Testis (tissue), 3 donors: ENCODE measurements around the gene STON2. TPM values are rescaled to one million over a fixed set of nuclear protein-coding genes. Genes with fewer than 3 reads are reported as not detected.
"Not testable (repeated sequence)": the region's sequence is repeated elsewhere in the genome, so short reads cannot be mapped to it uniquely, and the experiment has no call there.

Experiments
- DNase-seq: peaks from one replicate; pipeline ENCODE4 v3.0.0-alpha.2; 2019
- H3K27ac ChIP-seq, 2 donors: fragments of 200-600 bp; sonication (generic); one replicate each; pipeline ENCODE4 v1.5.1; 2019
- H3K27me3 ChIP-seq: fragments of 200-600 bp; sonication (generic); one replicate; pipeline ENCODE4 v1.5.1; 2019
- H3K36me3 ChIP-seq: fragments of 200-600 bp; sonication (generic); one replicate; pipeline ENCODE4 v1.5.1; 2017; ENCODE audit warnings: low read depth; ENCODE audit errors: missing control alignments
- H3K4me1 ChIP-seq: fragments of 200-600 bp; sonication (generic); one replicate; pipeline ENCODE4 v1.5.1; 2019
- H3K4me3 ChIP-seq, 2 donors: fragments of 200-600 bp; sonication (generic); one replicate each; pipeline ENCODE4 v1.5.1; 2017 to 2019
- H3K9me3 ChIP-seq: fragments of 200-600 bp; sonication (generic); one replicate; pipeline ENCODE4 v1.5.1; 2017
- POLR2A ChIP-seq: fragments of 450-650 bp; IDR thresholded peaks from one replicate; pipeline ENCODE4 v1.6.1; 2017; ENCODE audit warnings: antibody characterized with exemption, mild to moderate bottlenecking, moderate library complexity
- WGBS, 2 donors: methylation state at CpG; one replicate each; pipeline ENCODE4 v1.1.5; 2018; 5-methylcytosine and 5-hydroxymethylcytosine counted together
- intact Hi-C: fragments of 100-400 bp; cut with DNase I; formaldehyde crosslinking; loops from one replicate; pipeline ENCODE4 v1.15.1; 2023; ENCODE audit warnings: low total_unique reads
- polyA plus RNA-seq: library from polyadenylated mRNA; stranded (reverse); fragments of 350-450 nt; fragmentation: Illumina TruSeq; extraction: RNeasy Lipid Tissue Mini Kit (QIAGEN cat#74804); gene quantifications from one replicate; pipeline ENCODE4 v1.2.3, GENCODE V29; 2014; ENCODE audit warnings: low read depth, low replicate concordance; ENCODE audit not compliant: insufficient read depth
- total RNA-seq, 2 donors: library from RNA; depleted of rRNA; stranded (reverse); fragments of >200 nt; gene quantifications; one replicate each; pipeline ENCODE4 v1.2.3, GENCODE V29; 2016
- TF ChIP-seq, protein P1 (sequence below), 3 experiments: fragments of 450-650 bp in 2 of 3; fragments of 200-600 bp in 1 of 3; sonication (generic) in 1 of 3; IDR thresholded peaks; one replicate each; pipeline ENCODE4 v1.5.1; 2016 to 2019; ENCODE audit warnings: antibody characterized with exemption in 3 of 3, mild to moderate bottlenecking in 2 of 3, moderate library complexity in 1 of 3

The STON2 gene
- total and polyA plus RNA-seq, 3 donors from 2014 or later, result 8.3 to 38.5 (median 22.8) TPM

DNA sequence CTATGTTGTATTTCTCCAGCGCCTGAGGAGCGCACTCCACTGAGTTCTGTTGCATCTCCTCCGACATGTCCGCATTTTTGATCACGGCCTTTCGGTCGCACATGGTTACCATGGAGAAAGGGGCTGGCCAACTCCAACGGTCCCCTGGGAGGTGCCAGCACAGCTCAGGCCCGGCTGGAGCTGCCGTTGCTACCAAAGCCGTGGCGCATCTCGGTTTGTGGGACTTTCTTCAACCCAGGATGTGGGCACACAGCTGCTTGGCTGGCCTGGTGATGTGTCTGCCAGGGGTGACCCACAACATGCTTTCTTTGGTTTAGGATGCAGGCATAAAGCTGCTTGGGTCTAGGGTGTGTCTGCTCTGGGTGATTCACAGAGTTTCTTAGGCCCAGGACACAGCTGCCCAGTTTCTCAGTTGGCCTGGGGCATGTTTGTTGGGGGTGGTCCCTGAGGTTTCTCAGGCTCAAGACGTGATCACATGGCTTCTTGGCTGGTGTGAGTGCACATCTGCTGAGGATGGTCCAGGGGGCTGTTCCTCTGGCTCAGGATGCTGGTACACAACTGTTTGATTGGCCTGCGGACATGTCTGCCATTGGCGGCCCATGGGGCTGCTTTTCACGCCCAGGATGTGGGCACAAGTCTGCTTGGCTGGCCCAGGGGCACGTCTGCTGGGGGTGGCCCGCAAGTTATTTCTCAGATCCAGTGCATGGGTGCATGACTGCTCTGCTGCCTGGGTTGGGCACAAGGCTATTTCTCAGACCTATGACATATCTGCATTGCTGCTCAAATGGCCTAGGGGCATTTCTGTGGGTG is 153.5 kb downstream of the STON2 start:
- Histone ChIP-seq H3K4me3 (no peak overlapping the region), H3K4me1 (no peaks in the 10 kb centered on the region), H3K9me3 (no peaks in the 10 kb centered on the region), H3K27me3 (no peaks in the 10 kb centered on the region), H3K36me3 (no peaks in the 10 kb centered on the region), H3K27ac (no peak overlapping the region)
- 71 to 76% methylated on average over 12 to 19 of the region's 19 CpGs for WGBS, 2 donors
- DNase-seq, result no peak
- TF ChIP-seq, protein P1, sequence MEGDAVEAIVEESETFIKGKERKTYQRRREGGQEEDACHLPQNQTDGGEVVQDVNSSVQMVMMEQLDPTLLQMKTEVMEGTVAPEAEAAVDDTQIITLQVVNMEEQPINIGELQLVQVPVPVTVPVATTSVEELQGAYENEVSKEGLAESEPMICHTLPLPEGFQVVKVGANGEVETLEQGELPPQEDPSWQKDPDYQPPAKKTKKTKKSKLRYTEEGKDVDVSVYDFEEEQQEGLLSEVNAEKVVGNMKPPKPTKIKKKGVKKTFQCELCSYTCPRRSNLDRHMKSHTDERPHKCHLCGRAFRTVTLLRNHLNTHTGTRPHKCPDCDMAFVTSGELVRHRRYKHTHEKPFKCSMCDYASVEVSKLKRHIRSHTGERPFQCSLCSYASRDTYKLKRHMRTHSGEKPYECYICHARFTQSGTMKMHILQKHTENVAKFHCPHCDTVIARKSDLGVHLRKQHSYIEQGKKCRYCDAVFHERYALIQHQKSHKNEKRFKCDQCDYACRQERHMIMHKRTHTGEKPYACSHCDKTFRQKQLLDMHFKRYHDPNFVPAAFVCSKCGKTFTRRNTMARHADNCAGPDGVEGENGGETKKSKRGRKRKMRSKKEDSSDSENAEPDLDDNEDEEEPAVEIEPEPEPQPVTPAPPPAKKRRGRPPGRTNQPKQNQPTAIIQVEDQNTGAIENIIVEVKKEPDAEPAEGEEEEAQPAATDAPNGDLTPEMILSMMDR (IDR thresholded peaks at IDR 0.05), result no peak
- no peak for TF ChIP-seq POLR2A
- intact Hi-C loops, result no loop called here

DNA sequence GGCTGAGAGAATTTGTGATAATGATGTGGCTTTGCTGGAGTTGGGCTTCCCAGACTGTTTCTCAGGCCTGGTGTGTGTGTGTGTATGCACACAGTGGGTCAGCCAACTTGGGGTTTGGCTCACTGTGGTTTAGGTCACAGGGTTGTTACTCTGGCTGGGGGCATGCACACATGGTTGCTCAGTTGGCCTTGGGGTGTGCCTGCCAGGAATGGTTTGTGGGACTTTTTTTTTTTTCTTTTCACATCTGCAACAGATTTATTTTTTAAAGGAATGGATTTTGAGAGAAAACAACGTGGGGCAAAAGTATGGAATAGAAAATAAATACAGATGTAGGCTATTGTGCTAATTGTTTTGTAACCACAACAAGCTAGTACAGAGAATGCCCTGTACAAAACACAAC is 154.4 kb downstream of the STON2 start:
- TF ChIP-seq, protein P1 (IDR thresholded peaks at IDR 0.05), result no peak
- no peak for TF ChIP-seq POLR2A
- Histone ChIP-seq H3K27me3 (no peaks in the 10 kb centered on the region), H3K4me1 (no peaks in the 10 kb centered on the region), H3K27ac (no peak overlapping the region), H3K9me3 (no peaks in the 10 kb centered on the region), H3K36me3 (no peaks in the 10 kb centered on the region), H3K4me3 (no peak overlapping the region)
- DNase-seq, result no peak
- intact Hi-C loops, result no loop called here
- WGBS, 2 donors, result 26 to 28% methylated on average over 1 of the region's 1 CpG

DNA sequence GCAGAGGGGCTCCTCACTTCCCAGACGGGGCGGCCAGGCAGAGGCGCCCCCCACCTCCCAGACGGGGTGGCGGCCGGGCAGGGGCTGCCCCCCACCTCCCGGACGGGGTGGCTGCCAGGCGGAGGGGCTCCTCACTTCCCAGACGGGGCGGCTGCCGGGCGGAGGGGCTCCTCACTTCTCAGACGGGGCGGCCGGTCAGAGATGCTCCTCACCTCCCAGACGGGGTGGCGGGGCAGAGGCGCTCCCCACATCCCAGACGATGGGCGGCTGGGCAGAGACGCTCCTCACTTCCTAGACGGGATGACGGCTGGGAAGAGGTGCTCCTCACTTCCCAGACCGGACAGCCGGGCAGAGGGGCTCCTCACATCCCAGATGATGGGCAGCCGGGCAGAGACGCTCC is 155.7 kb downstream of the STON2 start:
- intact Hi-C loops, DNase-seq, H3K4me1 ChIP-seq, H3K27me3 ChIP-seq, H3K27ac ChIP-seq, H3K36me3 ChIP-seq, H3K9me3 ChIP-seq, H3K4me3 ChIP-seq: not testable (repeated sequence)
- WGBS, 2 donors, result 85 to 95% methylated on average over 17 to 28 of the region's 28 CpGs

DNA sequence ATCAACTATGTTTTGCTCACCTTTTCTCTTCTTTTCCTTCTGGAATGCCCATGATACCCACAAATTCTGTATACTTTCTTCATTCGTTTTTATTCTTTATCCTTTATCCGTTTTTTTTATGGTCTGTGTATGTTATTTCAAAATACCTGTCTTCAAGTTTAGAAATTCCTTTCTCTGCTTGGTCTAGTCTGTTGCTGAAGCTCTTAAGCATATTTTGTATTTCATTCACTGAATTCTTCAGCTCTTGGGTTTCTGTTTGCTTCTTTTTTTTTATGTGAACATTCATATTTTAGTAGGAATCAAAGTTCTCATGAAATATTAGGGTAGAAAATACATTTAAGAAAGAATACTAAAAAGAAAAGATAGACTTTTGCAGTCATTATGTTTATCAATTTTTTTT is 156.6 kb downstream of the STON2 start:
- H3K36me3 ChIP-seq, result no peaks in the 10 kb centered on the region
- H3K27ac ChIP-seq, result no peak overlapping the region
- no peaks in the 10 kb centered on the region for H3K4me1 ChIP-seq
- H3K4me3 ChIP-seq, result no peak overlapping the region
- no peaks in the 10 kb centered on the region for H3K27me3 ChIP-seq
- DNase-seq, result no peak
- WGBS, 2 donors, result 82 to 100% methylated on average over 2 of the region's 2 CpGs
- intact Hi-C loops, result no loop called here
- H3K9me3 ChIP-seq, result no peaks in the 10 kb centered on the region
- TF ChIP-seq POLR2A, result no peak
- TF ChIP-seq, protein P1 (IDR thresholded peaks at IDR 0.05), result no peak

DNA sequence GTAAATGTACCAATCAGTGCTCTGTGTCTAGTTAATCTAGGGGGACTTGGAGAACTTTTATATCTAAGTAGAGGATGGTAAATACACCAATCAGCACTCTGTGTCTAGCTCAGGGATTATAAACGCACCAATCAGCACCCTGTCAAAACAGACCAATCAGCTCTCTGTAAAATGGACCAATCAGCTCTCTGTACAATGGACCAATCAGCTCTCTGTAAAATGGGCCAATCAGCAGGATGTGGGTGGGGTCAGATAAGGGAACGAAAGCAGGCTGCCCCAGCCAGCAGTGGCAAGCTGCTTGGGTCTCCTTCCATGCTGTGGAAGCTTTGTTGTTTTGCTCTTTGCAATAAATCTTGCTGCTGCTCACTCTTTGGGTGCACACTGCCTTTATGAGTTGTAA is 163.3 kb downstream of the STON2 start:
- H3K27ac ChIP-seq, H3K27me3 ChIP-seq, H3K36me3 ChIP-seq, intact Hi-C loops, H3K4me1 ChIP-seq, H3K9me3 ChIP-seq, H3K4me3 ChIP-seq: not testable (repeated sequence)
- 59 to 79% methylated on average over 2 of the region's 2 CpGs for WGBS, 2 donors
- DNase-seq, result peak; percentile 42

DNA sequence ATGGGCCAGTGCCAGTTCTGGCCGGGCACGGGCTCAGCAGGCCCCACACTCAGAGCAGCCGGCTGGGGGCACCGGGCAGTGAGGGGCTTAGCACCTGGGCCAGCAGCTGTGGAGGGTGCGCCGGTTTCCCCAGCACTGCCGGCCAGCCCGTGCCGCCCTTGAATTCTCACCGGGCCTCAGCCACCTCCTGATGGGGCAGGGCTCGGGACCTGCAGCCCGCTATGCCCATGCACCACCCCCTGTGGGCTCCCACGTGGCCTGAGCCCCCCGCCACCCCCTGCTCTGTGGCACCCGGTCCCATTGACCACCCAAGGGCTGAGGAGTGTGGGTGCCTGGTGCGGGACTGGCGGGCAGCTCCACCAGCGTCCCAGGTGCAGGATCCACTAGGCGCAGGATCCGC is 164.0 kb downstream of the STON2 start:
- Histone ChIP-seq H3K36me3 (no peaks in the 10 kb centered on the region), H3K4me1 (no peaks in the 10 kb centered on the region), H3K4me3 (no peak overlapping the region), H3K27me3 (no peaks in the 10 kb centered on the region), H3K27ac (no peak overlapping the region), H3K9me3 (no peaks in the 10 kb centered on the region)
- intact Hi-C loops, result no loop called here
- DNase-seq, result no peak
- TF ChIP-seq, protein P1 (IDR thresholded peaks at IDR 0.05), result no peak
- no peak for TF ChIP-seq POLR2A
- 91% methylated on average over 11 of the region's 20 CpGs; no CpG with 5 or more reads in 1 of the 2 donors for WGBS, 2 donors
